Naive thymus-derived CD4-positive, alpha-beta T cell (primary cell): ENCODE results near the gene SDCCAG8. TPM values are rescaled to one million over a fixed set of nuclear protein-coding genes. Genes with fewer than 3 reads are reported as not detected.

ENCODE experiments used
- ATAC-seq: fragments of 150-1000 bp; cut with Tn5 transposase; 2 replicates; pipeline ENCODE4 v1.10.0; 2021; ENCODE audit warnings: mild to moderate bottlenecking, moderate library complexity
- CTCF ChIA-PET: fragments of 350-600 bp; sonication (Branson Sonifier 250); formaldehyde crosslinking; loops from one replicate; lab custom pipeline; 2021; ENCODE audit warnings: antibody characterized with exemption; lab: Charles Lee
- POLR2A ChIA-PET: fragments of 350-600 bp; sonication (Branson Sonifier 250); formaldehyde crosslinking; loops from one replicate; lab custom pipeline; 2021; ENCODE audit warnings: antibody characterized with exemption, inconsistent platforms; lab: Charles Lee
- DNase-seq, 9 donors: peaks; one replicate each; pipeline versions ENCODE4 v3.0.0 to v3.0.0-alpha.2; 2020 to 2022; ENCODE audit warnings: mixed read lengths in 1 of 9
- H3K27ac ChIP-seq: one replicate; pipeline ENCODE4 v1.7.0; 2013; ENCODE audit warnings: mild to moderate bottlenecking, low read depth, low read length, moderate library complexity
- H3K27me3 ChIP-seq, 2 donors: one replicate each; pipeline ENCODE4 v1.7.0; 2013; ENCODE audit warnings: low read length in 2 of 2, mild to moderate bottlenecking in 2 of 2, moderate library complexity in 2 of 2; ENCODE audit not compliant: control insufficient read depth in 2 of 2, insufficient read depth in 2 of 2
- H3K36me3 ChIP-seq, 3 experiments: 1 replicate in 2 of 3; 2 replicates in 1 of 3; pipeline ENCODE4 v1.7.0; 2013; ENCODE audit warnings: low read length in 3 of 3, mild to moderate bottlenecking in 3 of 3, moderate library complexity in 1 of 3; ENCODE audit not compliant: insufficient read depth in 3 of 3, control insufficient read depth in 2 of 3
- H3K4me1 ChIP-seq, 2 donors: one replicate each; pipeline ENCODE4 v1.7.0; 2013; ENCODE audit warnings: low read length in 2 of 2, mild to moderate bottlenecking in 2 of 2, moderate library complexity in 1 of 2; ENCODE audit not compliant: control insufficient read depth in 2 of 2, insufficient read depth in 2 of 2
- H3K4me3 ChIP-seq: 2 replicates; pipeline ENCODE4 v1.7.0; 2013; ENCODE audit warnings: mild to moderate bottlenecking, low read length
- H3K9me3 ChIP-seq, 3 experiments: 1 replicate in 2 of 3; 2 replicates in 1 of 3; pipeline ENCODE4 v1.7.0; 2013; ENCODE audit warnings: low read length in 3 of 3; ENCODE audit not compliant: control insufficient read depth in 2 of 3
- H3K27ac Mint-ChIP-seq, 9 donors: one replicate each; pipeline ENCODE4 v1.8.0; 2020 to 2022; ENCODE audit warnings: mixed read lengths in 9 of 9, mild to moderate bottlenecking in 8 of 9, moderate library complexity in 5 of 9, inconsistent platforms in 2 of 9
- H3K27me3 Mint-ChIP-seq, 5 donors: one replicate each; pipeline ENCODE4 v1.8.0; 2021 to 2022; ENCODE audit warnings: mixed read lengths in 5 of 5, mild to moderate bottlenecking in 1 of 5
- H3K36me3 Mint-ChIP-seq, 5 donors: one replicate each; pipeline ENCODE4 v1.8.0; 2020 to 2022; ENCODE audit warnings: mixed read lengths in 5 of 5, mild to moderate bottlenecking in 3 of 5, inconsistent platforms in 1 of 5
- H3K4me1 Mint-ChIP-seq, 7 donors: one replicate each; pipeline ENCODE4 v1.8.0; 2020 to 2022; ENCODE audit warnings: mixed read lengths in 7 of 7, mild to moderate bottlenecking in 3 of 7, inconsistent platforms in 1 of 7
- H3K4me3 Mint-ChIP-seq, 10 donors: one replicate each; pipeline ENCODE4 v1.8.0; 2020 to 2022; ENCODE audit warnings: mild to moderate bottlenecking in 10 of 10, mixed read lengths in 10 of 10, moderate library complexity in 6 of 10, inconsistent platforms in 2 of 10
- H3K9me3 Mint-ChIP-seq, 11 donors: one replicate each; pipeline ENCODE4 v1.8.0; 2020 to 2022; ENCODE audit warnings: mixed read lengths in 11 of 11, mild to moderate bottlenecking in 4 of 11, inconsistent platforms in 1 of 11, moderate library complexity in 1 of 11
- intact Hi-C, 2 donors: fragments of 100-400 bp; cut with micrococcal nuclease; formaldehyde crosslinking; loops; one replicate each; pipeline ENCODE4 v1.15.1; 2023
- polyA plus RNA-seq, 2 donors: library from polyadenylated mRNA; unstranded; fragments of 300-500 nt; fragmentation: Illumina TruSeq; gene quantifications; one replicate each; pipeline ENCODE4 v1.2.3, GENCODE V29; 2021
- total RNA-seq, 6 experiments: library from RNA in 5 of 6; stranded (reverse) in 5 of 6; gene quantifications; 1 replicate in 5 of 6; 2 replicates in 1 of 6; pipeline ENCODE4 v1.2.3 and lab custom pipeline; 2021 to 2026

Gene SDCCAG8
- total and polyA plus RNA-seq, 7 experiments from 2014 or later: 26.0 to 45.2 (median 39.1) TPM

DNA sequence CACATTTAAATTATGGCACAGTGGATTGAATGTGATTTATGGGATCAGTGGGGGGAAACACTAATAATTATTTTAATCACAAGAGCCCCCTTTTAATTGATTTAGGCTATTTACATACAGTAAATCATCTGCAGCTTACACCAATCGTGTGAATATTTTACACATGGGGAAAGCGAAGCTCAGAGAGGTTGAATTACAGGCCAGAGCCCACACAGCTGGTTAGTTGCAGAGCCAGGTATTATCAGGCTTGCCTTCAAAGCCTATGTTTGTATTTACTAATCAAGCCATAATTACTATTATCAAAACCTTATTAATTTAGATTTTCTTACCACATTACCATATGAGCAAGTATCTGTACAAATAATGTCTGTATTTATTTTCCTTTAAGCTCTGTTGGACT is 749 bp downstream of the SDCCAG8 start:
- Mint-ChIP-seq H3K27ac (peak overlapping the region; percentile 99 to 100 (median 100)), H3K9me3 (peaks cover 0 to 4% (median 0%) of the 10 kb centered on the region in 11 donors), H3K4me1 (peaks cover 22 to 65% (median 51%) of the 10 kb centered on the region in 7 donors), H3K27me3 (peaks cover 0 to 3% (median 0%) of the 10 kb centered on the region in 5 donors), H3K4me3 (peak overlapping the region; percentile 97 to 100 (median 100)), H3K36me3 (peaks cover 0 to 10% (median 7%) of the 10 kb centered on the region in 5 donors)
- no peaks in the 10 kb centered on the region for H3K27me3 ChIP-seq
- peak overlapping the region; percentile 96 for H3K27ac ChIP-seq
- intact Hi-C loops: loop anchor here (2.0 to 10.0 kb wide), 6 partner anchors 78 to 1708 kb away; partner anchors contain the start of genes CHML (in 1 of the 2), COX20 (in 1 of the 2), HNRNPU (in 1 of the 2) and OPN3 (in 1 of the 2)
- POLR2A ChIA-PET: interaction anchor here (0.6 to 2.4 kb wide), 4 partner anchors 935 to 1715 kb away, joined by 3 to 7 read pairs (median 4); no protein-coding TSS in a partner anchor
- H3K4me3 ChIP-seq: peak overlapping the region; percentile 94
- CTCF ChIA-PET: interaction anchor here (0.7 kb wide), 1 partner anchor 78 kb away, joined by 3 read pairs; no protein-coding TSS in a partner anchor
- ATAC-seq (no peak), DNase-seq (peak in 1 of 9 donors; percentile 0)
- no peaks in the 10 kb centered on the region for H3K9me3 ChIP-seq
- H3K36me3 ChIP-seq: peaks cover 0 to 12% (median 0%) of the 10 kb centered on the region in 3 experiments
- H3K4me1 ChIP-seq: peaks cover 13 to 22% of the 10 kb centered on the region in 2 donors

- ATAC-seq: no peak
- ChIA-PET CTCF (no interaction called here), POLR2A (interaction anchor here (0.6 to 1.3 kb wide), 2 partner anchors 556 to 1577 kb away, joined by 4 read pairs; no protein-coding TSS in a partner anchor)
- Histone ChIP-seq H3K4me3 (no peak overlapping the region), H3K9me3 (no peaks in the 10 kb centered on the region), H3K27me3 (no peaks in the 10 kb centered on the region), H3K4me1 (peaks cover 13 to 22% of the 10 kb centered on the region in 2 donors), H3K27ac (no peak overlapping the region), H3K36me3 (peaks cover 0 to 12% (median 0%) of the 10 kb centered on the region in 3 experiments)
- Mint-ChIP-seq H3K9me3 (peaks cover 0 to 4% (median 0%) of the 10 kb centered on the region in 11 donors), H3K27ac (peak overlapping the region in 1 of 9 donors; percentile 31), H3K27me3 (peaks cover 0 to 3% (median 0%) of the 10 kb centered on the region in 5 donors), H3K4me1 (peaks cover 24 to 59% (median 45%) of the 10 kb centered on the region in 7 donors), H3K4me3 (peak overlapping the region in 8 of 10 donors; percentile 12 to 100 (median 78)), H3K36me3 (peaks cover 0 to 10% (median 7%) of the 10 kb centered on the region in 5 donors)
- no peak for DNase-seq
- intact Hi-C loops: loop anchor here (2.0 to 10.0 kb wide), 6 partner anchors 78 to 1708 kb away; partner anchors contain the start of genes CHML (in 1 of the 2), COX20 (in 1 of the 2), HNRNPU (in 1 of the 2) and OPN3 (in 1 of the 2)
These were observed 1.3 kb downstream of the SDCCAG8 start for GRCh38 chr1:243257189-243257588.

DNA sequence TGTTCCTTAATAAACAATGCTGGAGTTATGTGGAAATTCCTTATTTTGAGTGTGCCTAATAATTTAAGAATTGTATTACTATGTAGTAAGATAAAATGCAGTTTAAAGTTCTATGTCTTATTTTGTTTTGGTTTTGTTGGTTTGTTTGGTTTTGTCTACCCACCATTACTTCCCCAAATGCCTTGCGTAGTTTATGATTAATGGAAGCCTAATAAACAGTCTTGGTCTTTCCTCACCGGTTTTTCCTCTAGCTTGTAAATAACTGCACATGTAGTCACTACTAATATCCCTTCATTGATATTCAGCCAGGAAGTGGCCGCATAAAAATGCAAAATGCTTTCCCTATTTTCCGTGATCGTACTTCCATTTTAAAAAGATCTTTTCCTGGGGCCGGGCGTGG is 2.9 kb downstream of the SDCCAG8 start:
- POLR2A ChIA-PET: interaction anchor here (0.7 kb wide), 1 partner anchor 932 kb away, joined by 4 read pairs; no protein-coding TSS in a partner anchor
- peaks cover 0 to 3% (median 0%) of the 10 kb centered on the region in 5 donors for H3K27me3 Mint-ChIP-seq

GRCh38 chr1:243260221-243260880 is 4.5 kb downstream of the SDCCAG8 start:
- H3K27me3 Mint-ChIP-seq: no peaks in the 10 kb centered on the region
- Histone ChIP-seq H3K27me3 (no peaks in the 10 kb centered on the region), H3K4me3 (no peak overlapping the region), H3K36me3 (peaks cover 0 to 3% (median 0%) of the 10 kb centered on the region in 3 experiments), H3K9me3 (no peaks in the 10 kb centered on the region), H3K4me1 (peaks cover 13% of the 10 kb centered on the region in 2 donors), H3K27ac (no peak overlapping the region)
- ATAC-seq (no peak), DNase-seq (no peak)
- POLR2A ChIA-PET: no interaction called here
- peaks cover 19 to 71% (median 53%) of the 10 kb centered on the region in 7 donors for H3K4me1 Mint-ChIP-seq
- CTCF ChIA-PET: no interaction called here
- H3K27ac Mint-ChIP-seq: no peak overlapping the region
- intact Hi-C loops: no loop called here
- no peak overlapping the region for H3K4me3 Mint-ChIP-seq
- peaks cover 0 to 10% (median 9%) of the 10 kb centered on the region in 5 donors for H3K36me3 Mint-ChIP-seq
- no peaks in the 10 kb centered on the region for H3K9me3 Mint-ChIP-seq

More for the DNA sequence above, 2.9 kb downstream of the SDCCAG8 start:
- no peaks in the 10 kb centered on the region for H3K9me3 ChIP-seq
- CTCF ChIA-PET: no interaction called here
- ATAC-seq: no peak
- H3K27me3 ChIP-seq: no peaks in the 10 kb centered on the region
- H3K36me3 ChIP-seq: peaks cover 0 to 12% (median 0%) of the 10 kb centered on the region in 3 experiments
- intact Hi-C loops: loop anchor here (10.0 kb wide), 5 partner anchors 336 to 1706 kb away; partner anchors contain the start of genes CHML (in 1 of the 2), COX20 (in 1 of the 2), HNRNPU (in 1 of the 2) and OPN3 (in 1 of the 2)
- H3K4me1 Mint-ChIP-seq: peaks cover 18 to 58% (median 42%) of the 10 kb centered on the region in 7 donors
- peak overlapping the region in 3 of 10 donors; percentile 6 to 68 (median 19) for H3K4me3 Mint-ChIP-seq
- no peak for DNase-seq
- peak overlapping the region in 1 of 9 donors; percentile 41 for H3K27ac Mint-ChIP-seq
- peaks cover 0 to 4% (median 0%) of the 10 kb centered on the region in 11 donors for H3K9me3 Mint-ChIP-seq
- no peak overlapping the region for H3K4me3 ChIP-seq
- H3K4me1 ChIP-seq: peaks cover 13 to 14% of the 10 kb centered on the region in 2 donors
- peaks cover 0 to 10% (median 7%) of the 10 kb centered on the region in 5 donors for H3K36me3 Mint-ChIP-seq
- no peak overlapping the region for H3K27ac ChIP-seq

- Histone ChIP-seq H3K27ac (no peak overlapping the region), H3K36me3 (no peaks in the 10 kb centered on the region), H3K27me3 (no peaks in the 10 kb centered on the region), H3K9me3 (no peaks in the 10 kb centered on the region), H3K4me1 (peaks cover 9 to 12% of the 10 kb centered on the region in 2 donors), H3K4me3 (no peak overlapping the region)
- CTCF ChIA-PET: no interaction called here
- Mint-ChIP-seq H3K4me1 (peaks cover 19 to 67% (median 53%) of the 10 kb centered on the region in 7 donors), H3K27ac (peak overlapping the region in 1 of 9 donors; percentile 80), H3K4me3 (peak overlapping the region in 1 of 10 donors; percentile 24), H3K27me3 (no peaks in the 10 kb centered on the region), H3K9me3 (no peaks in the 10 kb centered on the region), H3K36me3 (peaks cover 0 to 10% (median 9%) of the 10 kb centered on the region in 5 donors)
- POLR2A ChIA-PET: no interaction called here
- DNase-seq (no peak), ATAC-seq (no peak)
- intact Hi-C loops: no loop called here
These were observed 5.5 kb downstream of the SDCCAG8 start for GRCh38 chr1:243261390-243261789.

DNA sequence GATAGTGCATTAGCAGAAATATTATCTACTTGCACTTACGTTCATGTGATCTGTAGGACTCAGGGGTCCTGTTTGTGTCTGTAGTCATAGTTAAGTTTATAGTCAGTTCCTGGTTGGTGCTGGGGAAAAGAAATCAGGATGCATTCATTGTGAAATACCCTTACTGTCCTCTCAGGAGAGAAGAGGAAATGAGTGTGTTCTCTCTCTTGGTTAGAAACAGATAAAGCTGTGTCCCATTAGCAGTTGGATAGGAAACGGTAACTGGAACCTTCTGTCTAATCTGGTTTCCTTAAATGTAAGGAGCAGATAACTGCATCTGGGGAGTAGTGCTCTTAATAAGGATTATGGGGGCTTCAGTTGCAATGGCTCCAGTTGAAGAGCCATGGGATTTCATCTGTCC is 8.9 kb downstream of the SDCCAG8 start:
- peaks cover 0 to 17% (median 7%) of the 10 kb centered on the region in 5 donors for H3K36me3 Mint-ChIP-seq
- Histone ChIP-seq H3K36me3 (peaks cover 0 to 2% (median 0%) of the 10 kb centered on the region in 3 experiments), H3K27ac (no peak overlapping the region), H3K4me3 (no peak overlapping the region), H3K4me1 (no peaks in the 10 kb centered on the region), H3K9me3 (no peaks in the 10 kb centered on the region), H3K27me3 (no peaks in the 10 kb centered on the region)
- peaks cover 26 to 63% (median 55%) of the 10 kb centered on the region in 7 donors for H3K4me1 Mint-ChIP-seq
- no peak for DNase-seq
- intact Hi-C loops: no loop called here
- ATAC-seq: peak; percentile 59
- no peaks in the 10 kb centered on the region for H3K27me3 Mint-ChIP-seq
- POLR2A ChIA-PET: interaction anchor here (0.8 kb wide), 1 partner anchor 9 kb away, joined by 3 read pairs; the partner anchor contains the start of genes CEP170 and SDCCAG8
- H3K27ac Mint-ChIP-seq: no peak overlapping the region
- H3K4me3 Mint-ChIP-seq: peak overlapping the region in 1 of 10 donors; percentile 23
- H3K9me3 Mint-ChIP-seq: no peaks in the 10 kb centered on the region
- CTCF ChIA-PET: interaction anchor here (0.6 kb wide), 1 partner anchor 55 kb away, joined by 8 read pairs; no protein-coding TSS in a partner anchor
